Dermis lymphatic vessel endothelial cell (primary cell): ENCODE data around the gene MYCN. TPM values are rescaled to one million over a fixed set of nuclear protein-coding genes. Genes with fewer than 3 reads are reported as not detected.

Source experiments
- total RNA-seq: library from RNA; depleted of rRNA; stranded (reverse); fragments of >200 nt; gene quantifications from 2 replicates; pipeline ENCODE4 v1.2.1, GENCODE V29; 2014

Gene MYCN
- total RNA-seq: 8.2 and 8.6 TPM in 2 replicates

GRCh38 chr2:15939854-15940660 is at the start of gene MYCN:
Gene MYCN (plus strand): TSS chr2:15940550. CDS start chr2:15942065, 1,515 bp downstream.

